Chondrocyte (in vitro differentiated cells): ENCODE data around the gene KRT35. TPM values are rescaled to one million over a fixed set of nuclear protein-coding genes. Genes with fewer than 3 reads are reported as not detected.

Experiments used
- DNase-seq: peaks from one replicate; pipeline ENCODE4 v3.0.0; 2021; ENCODE audit warnings: mixed read lengths, low spot score
- H3K27ac Mint-ChIP-seq: one replicate; pipeline ENCODE4 v1.8.0; 2021; ENCODE audit warnings: mild to moderate bottlenecking, moderate library complexity, mixed read lengths; ENCODE audit not compliant: unreplicated experiment
- H3K27me3 Mint-ChIP-seq: 2 replicates; pipeline ENCODE4 v1.8.0; 2021; ENCODE audit warnings: low read depth, mixed read lengths
- H3K36me3 Mint-ChIP-seq: 2 replicates; pipeline ENCODE4 v1.8.0; 2021; ENCODE audit warnings: low read depth, mixed read lengths
- H3K4me1 Mint-ChIP-seq: 2 replicates; pipeline ENCODE4 v1.8.0; 2021; ENCODE audit warnings: low read depth, mild to moderate bottlenecking, mixed read lengths
- H3K4me3 Mint-ChIP-seq: one replicate; pipeline ENCODE4 v1.8.0; 2021; ENCODE audit warnings: mild to moderate bottlenecking, moderate library complexity, mixed read lengths; ENCODE audit not compliant: unreplicated experiment
- H3K9me3 Mint-ChIP-seq: 2 replicates; pipeline ENCODE4 v1.8.0; 2021; ENCODE audit warnings: low read depth, mixed read lengths
- total RNA-seq: library from RNA; stranded (reverse); gene quantifications from 3 replicates; pipeline ENCODE4 v1.2.1, GENCODE V29; 2021
- TF ChIP-seq, protein P1 (sequence below): fragments of 200-600 bp; sonication (generic); IDR thresholded peaks from 2 replicates; pipeline ENCODE4 v1.5.0; 2021; ENCODE audit warnings: antibody characterized with exemption, mild to moderate bottlenecking, moderate library complexity

KRT35 gene
- total RNA-seq, 1 donor from 2014 or later, result not detected

DNA sequence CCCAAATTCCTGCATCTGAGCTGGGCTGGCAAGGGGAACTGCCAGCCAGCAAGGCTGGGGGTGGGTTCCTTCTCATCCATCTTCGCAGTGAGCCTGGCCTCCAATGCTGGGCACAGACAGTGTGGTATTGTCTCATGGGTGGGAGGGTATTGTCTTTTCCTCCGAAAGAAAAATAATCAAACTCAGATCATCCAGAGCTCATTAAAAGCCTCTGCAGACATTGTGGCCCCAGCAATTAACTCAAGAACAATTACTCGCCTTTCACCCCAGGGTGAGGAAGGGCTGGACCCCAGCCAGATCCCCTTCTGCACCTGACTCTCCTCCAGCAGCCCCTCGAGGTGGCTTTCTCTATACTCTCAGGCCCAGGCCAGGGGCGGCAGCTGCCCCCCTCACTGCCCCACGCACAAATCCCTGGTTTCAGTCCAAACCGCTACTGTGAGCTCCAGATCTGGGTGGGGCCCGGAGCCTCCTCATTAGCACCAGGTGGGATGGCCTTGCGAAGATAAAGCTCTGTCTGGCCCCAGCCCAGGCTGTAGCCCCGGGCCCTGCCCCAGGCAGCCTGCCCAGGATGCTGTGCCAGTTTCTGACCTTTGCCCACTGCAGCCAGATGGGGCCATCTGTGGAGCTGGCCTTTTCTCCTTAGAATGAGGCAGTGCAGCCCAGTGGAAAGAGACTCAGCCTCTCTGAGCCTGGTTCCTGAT, 40.0 kb upstream of the KRT35 start:
- no peak overlapping the region for H3K27ac Mint-ChIP-seq
- TF ChIP-seq, protein P1, sequence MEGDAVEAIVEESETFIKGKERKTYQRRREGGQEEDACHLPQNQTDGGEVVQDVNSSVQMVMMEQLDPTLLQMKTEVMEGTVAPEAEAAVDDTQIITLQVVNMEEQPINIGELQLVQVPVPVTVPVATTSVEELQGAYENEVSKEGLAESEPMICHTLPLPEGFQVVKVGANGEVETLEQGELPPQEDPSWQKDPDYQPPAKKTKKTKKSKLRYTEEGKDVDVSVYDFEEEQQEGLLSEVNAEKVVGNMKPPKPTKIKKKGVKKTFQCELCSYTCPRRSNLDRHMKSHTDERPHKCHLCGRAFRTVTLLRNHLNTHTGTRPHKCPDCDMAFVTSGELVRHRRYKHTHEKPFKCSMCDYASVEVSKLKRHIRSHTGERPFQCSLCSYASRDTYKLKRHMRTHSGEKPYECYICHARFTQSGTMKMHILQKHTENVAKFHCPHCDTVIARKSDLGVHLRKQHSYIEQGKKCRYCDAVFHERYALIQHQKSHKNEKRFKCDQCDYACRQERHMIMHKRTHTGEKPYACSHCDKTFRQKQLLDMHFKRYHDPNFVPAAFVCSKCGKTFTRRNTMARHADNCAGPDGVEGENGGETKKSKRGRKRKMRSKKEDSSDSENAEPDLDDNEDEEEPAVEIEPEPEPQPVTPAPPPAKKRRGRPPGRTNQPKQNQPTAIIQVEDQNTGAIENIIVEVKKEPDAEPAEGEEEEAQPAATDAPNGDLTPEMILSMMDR, result no peak
- H3K27me3 Mint-ChIP-seq, result peaks cover 3% of the 10 kb centered on the region
- DNase-seq, result no peak
- no peaks in the 10 kb centered on the region for H3K36me3 Mint-ChIP-seq
- H3K4me1 Mint-ChIP-seq, result peaks cover 8% of the 10 kb centered on the region
- no peak overlapping the region for H3K4me3 Mint-ChIP-seq
- H3K9me3 Mint-ChIP-seq, result no peaks in the 10 kb centered on the region

DNA sequence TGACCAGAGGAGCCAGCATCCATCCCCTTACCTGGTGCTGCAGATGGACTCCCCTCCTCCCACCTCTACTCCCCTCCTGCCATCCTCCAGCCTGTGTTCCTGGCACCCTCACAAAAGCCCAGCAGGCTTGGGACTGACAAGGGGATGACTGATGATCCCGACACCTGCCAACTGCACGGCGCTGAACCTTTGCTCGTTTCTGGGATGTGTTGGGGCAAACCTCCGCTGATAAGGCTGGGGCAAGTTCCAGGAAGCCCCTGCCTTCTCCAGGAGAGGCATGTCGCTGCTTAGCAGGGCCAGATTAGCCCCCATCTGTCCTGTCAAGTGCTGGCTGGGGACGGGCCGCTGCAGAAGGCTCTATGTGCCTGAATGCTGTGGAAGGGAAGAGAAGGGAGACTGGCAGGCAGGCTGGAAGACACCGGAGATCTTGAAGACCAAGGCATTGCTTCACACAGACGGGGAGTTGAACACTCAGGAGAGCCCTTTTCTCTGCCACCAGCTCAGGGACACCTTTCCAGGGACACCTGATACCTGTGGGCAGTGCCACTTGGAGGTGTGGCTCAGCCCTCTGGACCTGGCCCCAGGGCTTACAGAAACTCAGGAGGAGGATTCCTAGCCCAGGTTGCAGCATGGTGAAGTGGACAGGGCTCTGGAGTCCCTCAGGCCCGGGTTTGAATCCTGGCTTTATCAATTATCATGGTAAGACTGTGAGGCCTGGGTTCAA, 38.7 kb upstream of the KRT35 start:
- H3K9me3 Mint-ChIP-seq, result no peaks in the 10 kb centered on the region
- H3K27me3 Mint-ChIP-seq, result peaks cover 7% of the 10 kb centered on the region
- H3K36me3 Mint-ChIP-seq, result no peaks in the 10 kb centered on the region
- TF ChIP-seq, protein P1, result no peak
- peaks cover 8% of the 10 kb centered on the region for H3K4me1 Mint-ChIP-seq
- H3K27ac Mint-ChIP-seq, result no peak overlapping the region
- H3K4me3 Mint-ChIP-seq, result no peak overlapping the region
- no peak for DNase-seq

DNA sequence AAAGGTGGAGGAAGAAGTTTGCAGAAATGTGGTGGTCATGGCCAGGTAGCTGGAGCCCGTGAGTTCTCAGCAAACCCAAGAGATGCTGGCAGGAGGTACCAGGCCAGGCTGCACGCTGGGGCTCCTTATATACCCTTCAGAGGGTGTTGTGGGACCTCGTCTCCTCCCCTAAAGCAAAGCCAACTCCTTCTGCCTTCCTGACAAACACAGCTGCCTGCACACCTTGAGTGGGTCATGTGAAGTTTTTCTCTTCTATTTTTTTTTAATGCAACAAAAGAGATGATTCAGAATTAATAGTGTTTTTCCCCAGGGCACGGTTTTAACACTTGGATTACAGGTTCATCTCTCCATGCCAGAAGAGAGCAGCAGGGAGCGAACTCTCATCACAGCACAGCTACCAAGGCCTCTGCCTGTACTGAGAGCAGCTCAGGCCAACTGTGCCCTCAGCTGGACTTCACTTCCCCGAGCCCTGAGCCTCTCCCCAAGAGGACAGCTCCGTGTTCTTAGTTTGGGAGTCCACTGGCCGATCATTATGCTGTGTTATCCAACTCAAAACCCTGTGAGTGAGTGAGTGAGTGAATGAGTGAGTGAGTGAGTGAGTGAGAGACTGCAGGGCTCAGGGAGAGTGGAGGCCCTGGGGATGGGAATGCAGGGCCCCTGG, 38.0 kb upstream of the KRT35 start, which contains the start of gene KRT15:
TSS of gene KRT15 (minus strand) at position 102 of the 661 bp plus-strand sequence. CDS start at position 39, 63 bp downstream.
- Mint-ChIP-seq H3K36me3 (no peaks in the 10 kb centered on the region), H3K4me3 (no peak within 1 kb of the TSS), H3K27me3 (peaks cover 11% of the 10 kb centered on the region), H3K27ac (no peak within 1 kb of the TSS), H3K9me3 (no peaks in the 10 kb centered on the region), H3K4me1 (peaks cover 8% of the 10 kb centered on the region)
- TF ChIP-seq, protein P1, result no peak
- DNase-seq, result no peak

DNA sequence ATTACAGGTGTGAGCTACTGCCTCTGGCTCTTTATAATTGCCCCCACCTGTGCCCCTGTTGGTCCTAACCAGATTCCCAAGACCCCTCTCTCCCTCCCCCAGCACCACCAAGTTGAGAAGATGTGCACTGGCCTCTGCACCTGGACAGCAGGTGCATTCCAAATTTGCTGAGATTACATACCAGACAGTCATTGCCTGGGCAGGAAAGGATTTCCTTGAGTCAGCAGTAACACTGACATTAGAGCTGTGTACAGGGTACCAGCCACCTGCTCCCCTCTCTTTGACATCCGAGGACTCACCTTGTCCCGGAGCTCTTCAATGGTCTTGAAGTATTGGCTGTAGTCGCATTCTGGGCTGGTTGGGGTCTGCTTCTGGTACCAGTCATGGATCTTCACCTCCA, 37.1 kb upstream of the KRT35 start:
- Mint-ChIP-seq H3K4me1 (peaks cover 5% of the 10 kb centered on the region), H3K4me3 (no peak overlapping the region), H3K27ac (no peak overlapping the region), H3K27me3 (peaks cover 11% of the 10 kb centered on the region), H3K9me3 (no peaks in the 10 kb centered on the region), H3K36me3 (no peaks in the 10 kb centered on the region)
- no peak for DNase-seq
- TF ChIP-seq, protein P1, result no peak

DNA sequence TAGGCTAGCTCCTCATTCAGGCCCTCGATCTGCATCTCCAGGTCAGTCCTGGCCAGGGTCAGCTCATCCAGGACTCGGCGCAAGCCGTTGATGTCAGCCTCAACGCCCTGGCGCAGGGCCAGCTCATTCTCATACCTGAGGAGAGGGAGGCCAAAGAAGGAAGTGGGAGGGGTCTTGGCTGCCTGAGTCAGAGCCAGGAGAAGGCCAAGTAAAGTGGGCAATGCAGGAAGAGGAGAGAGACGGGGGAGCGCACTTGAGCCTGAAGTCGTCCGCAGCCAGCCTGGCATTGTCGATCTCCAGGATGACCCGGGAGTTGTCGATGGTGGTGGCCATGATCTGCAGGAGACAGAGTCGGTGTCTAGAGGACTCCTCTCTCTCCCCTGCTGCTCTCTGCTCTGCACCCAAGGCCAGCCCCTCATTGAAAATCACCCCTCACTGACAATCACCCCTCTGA, 35.9 kb upstream of the KRT35 start:
- H3K4me3 Mint-ChIP-seq, result no peak overlapping the region
- DNase-seq, result no peak
- TF ChIP-seq, protein P1, result no peak
- H3K27ac Mint-ChIP-seq, result no peak overlapping the region
- H3K4me1 Mint-ChIP-seq, result peaks cover 4% of the 10 kb centered on the region
- no peaks in the 10 kb centered on the region for H3K36me3 Mint-ChIP-seq
- no peaks in the 10 kb centered on the region for H3K9me3 Mint-ChIP-seq
- peaks cover 11% of the 10 kb centered on the region for H3K27me3 Mint-ChIP-seq
